OCI-LY3 (cell line): ENCODE data around the gene AMOTL1.

Source experiments
- H2AFZ ChIP-seq: fragments of 200-600, 300-600 bp; shearing (Covaris generic); 2 replicates; pipeline ENCODE4 v1.6.0; 2014; ENCODE audit warnings: antibody characterized with exemption, low read depth, low read length
- H3K27ac ChIP-seq: fragments of 200-600, 300-600 bp; sonication (generic); 2 replicates; pipeline ENCODE4 v1.5.1; 2014; ENCODE audit warnings: mild to moderate bottlenecking, low read length, moderate library complexity, mixed read lengths
- H3K27me3 ChIP-seq: fragments of 200-600, 300-600 bp; sonication (generic); 2 replicates; pipeline ENCODE4 v1.6.1; 2014; ENCODE audit warnings: low read depth, low read length, mixed read lengths
- H3K36me3 ChIP-seq: fragments of 200-600, 300-600 bp; sonication (generic); replicated peaks from 2 replicates; pipeline ENCODE3; 2014; ENCODE audit warnings: low read depth, low read length, mixed read lengths
- H3K4me1 ChIP-seq: fragments of 300-600, 200-600 bp; sonication (generic); 2 replicates; pipeline ENCODE4 v1.6.1; 2014; ENCODE audit warnings: low read length, mixed read lengths
- H3K4me2 ChIP-seq: fragments of 200-600, 300-600 bp; sonication (generic); 2 replicates; pipeline ENCODE4 v1.6.1; 2014; ENCODE audit warnings: low read length, mixed read lengths
- H3K4me3 ChIP-seq: fragments of 300-600, 200-600 bp; sonication (generic); 2 replicates; pipeline ENCODE4 v1.5.1; 2014; ENCODE audit warnings: antibody characterized with exemption, mild to moderate bottlenecking, low read length, moderate library complexity
- H3K79me2 ChIP-seq: fragments of 300-600, 200-600 bp; shearing (Covaris generic); 2 replicates; pipeline ENCODE4 v1.6.1; 2014; ENCODE audit warnings: mild to moderate bottlenecking, low read length, mixed read lengths
- H3K9ac ChIP-seq: fragments of 300-600, 200-600 bp; shearing (Covaris generic); 2 replicates; pipeline ENCODE4 v1.6.0; 2014; ENCODE audit warnings: mild to moderate bottlenecking, low read length, moderate library complexity
- H3K9me3 ChIP-seq: fragments of 200-600, 300-600 bp; shearing (Covaris generic); 2 replicates; pipeline ENCODE4 v1.6.1; 2014; ENCODE audit warnings: low read length, mixed read lengths; ENCODE audit not compliant: insufficient read depth
- H4K20me1 ChIP-seq: fragments of 200-600, 300-600 bp; sonication (generic); 2 replicates; pipeline ENCODE4 v1.6.1; 2016; ENCODE audit warnings: low read length, mixed read lengths; ENCODE audit not compliant: insufficient read depth
- EZH2phosphoT487 ChIP-seq: fragments of 200-600 bp; shearing (Covaris generic); IDR thresholded peaks from 2 replicates; pipeline ENCODE4 v1.6.1; 2018; ENCODE audit warnings: antibody characterized with exemption, mixed run types, low read depth
- TF ChIP-seq, protein P1 (sequence below): fragments of 200-600, 300-600 bp; sonication (generic); IDR thresholded peaks from 2 replicates; pipeline ENCODE4 v1.5.1; 2014; ENCODE audit warnings: antibody characterized with exemption, low read length, low read depth

Gene AMOTL1

GRCh38 chr11:94730153-94730552 lies 38.0 kb upstream of the AMOTL1 start:
- Histone ChIP-seq H3K4me1 (peaks cover 9% of the 10 kb centered on the region), H3K36me3 (no peaks in the 10 kb centered on the region)

DNA sequence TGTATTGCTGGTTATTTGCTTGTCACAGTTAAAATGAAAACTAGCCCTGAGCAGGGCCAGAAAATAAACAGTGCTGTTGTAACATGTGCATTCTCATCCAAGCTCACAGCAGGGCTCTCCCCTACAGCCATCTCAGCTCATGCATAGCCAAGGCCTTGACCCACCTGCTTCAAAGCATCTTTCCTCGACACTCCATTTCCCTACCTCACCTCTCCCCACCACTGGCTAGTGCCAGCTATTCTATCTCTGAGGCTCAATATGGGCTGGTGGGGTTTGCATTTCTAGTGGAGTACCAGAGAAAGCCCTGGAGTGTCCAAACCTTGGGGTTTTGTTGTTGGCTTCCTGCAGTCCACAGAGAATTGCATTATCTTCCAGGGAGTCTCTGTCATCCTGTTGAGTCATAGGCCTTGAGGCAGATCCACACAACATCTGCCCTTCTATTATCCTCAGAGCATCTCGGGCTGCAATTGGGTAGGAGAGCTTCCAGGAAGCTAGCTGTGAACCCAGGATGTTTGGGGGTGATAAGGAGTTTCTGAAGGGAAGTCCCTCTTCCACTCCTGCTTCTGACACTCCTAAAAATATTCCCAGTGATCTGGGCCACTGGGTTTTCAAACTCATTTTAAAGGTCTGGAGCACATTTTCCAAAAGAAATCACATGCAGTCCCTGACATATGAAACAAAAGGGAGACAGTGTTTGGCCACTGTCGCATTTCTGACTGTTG lies 36.1 kb upstream of the AMOTL1 start:
- Histone ChIP-seq H4K20me1 (no peaks in the 10 kb centered on the region), H3K79me2 (no peaks in the 10 kb centered on the region), H3K27me3 (no peaks in the 10 kb centered on the region; the same call in 1 of the 2 replicates), H3K9me3 (no peaks in the 10 kb centered on the region), H3K4me1 (peaks cover 12% of the 10 kb centered on the region), H3K4me2 (no peak overlapping the region), H3K4me3 (no peak overlapping the region), H3K36me3 (no peaks in the 10 kb centered on the region), H3K27ac (no peak overlapping the region), H2AFZ (no peak overlapping the region), H3K9ac (no peak overlapping the region)
- no peak for TF ChIP-seq EZH2phosphoT487
- TF ChIP-seq, protein P1, sequence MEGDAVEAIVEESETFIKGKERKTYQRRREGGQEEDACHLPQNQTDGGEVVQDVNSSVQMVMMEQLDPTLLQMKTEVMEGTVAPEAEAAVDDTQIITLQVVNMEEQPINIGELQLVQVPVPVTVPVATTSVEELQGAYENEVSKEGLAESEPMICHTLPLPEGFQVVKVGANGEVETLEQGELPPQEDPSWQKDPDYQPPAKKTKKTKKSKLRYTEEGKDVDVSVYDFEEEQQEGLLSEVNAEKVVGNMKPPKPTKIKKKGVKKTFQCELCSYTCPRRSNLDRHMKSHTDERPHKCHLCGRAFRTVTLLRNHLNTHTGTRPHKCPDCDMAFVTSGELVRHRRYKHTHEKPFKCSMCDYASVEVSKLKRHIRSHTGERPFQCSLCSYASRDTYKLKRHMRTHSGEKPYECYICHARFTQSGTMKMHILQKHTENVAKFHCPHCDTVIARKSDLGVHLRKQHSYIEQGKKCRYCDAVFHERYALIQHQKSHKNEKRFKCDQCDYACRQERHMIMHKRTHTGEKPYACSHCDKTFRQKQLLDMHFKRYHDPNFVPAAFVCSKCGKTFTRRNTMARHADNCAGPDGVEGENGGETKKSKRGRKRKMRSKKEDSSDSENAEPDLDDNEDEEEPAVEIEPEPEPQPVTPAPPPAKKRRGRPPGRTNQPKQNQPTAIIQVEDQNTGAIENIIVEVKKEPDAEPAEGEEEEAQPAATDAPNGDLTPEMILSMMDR = no peak

More at GRCh38 chr11:94730153-94730552, 38.0 kb upstream of the AMOTL1 start:
- Histone ChIP-seq H3K9me3 (no peaks in the 10 kb centered on the region), H2AFZ (no peak overlapping the region), H3K27me3 (no peaks in the 10 kb centered on the region; the same call in 1 of the 2 replicates), H3K4me3 (no peak overlapping the region), H3K9ac (no peak overlapping the region), H3K4me2 (no peak overlapping the region), H3K79me2 (no peaks in the 10 kb centered on the region), H3K27ac (no peak overlapping the region), H4K20me1 (no peaks in the 10 kb centered on the region)
- no peak for TF ChIP-seq EZH2phosphoT487
- TF ChIP-seq, protein P1 = no peak

- Histone ChIP-seq H3K27me3 (no peaks in the 10 kb centered on the region; the same call in 1 of the 2 replicates), H3K4me1 (peaks cover 12% of the 10 kb centered on the region), H3K9ac (no peak overlapping the region), H4K20me1 (no peaks in the 10 kb centered on the region), H3K9me3 (no peaks in the 10 kb centered on the region), H3K27ac (no peak overlapping the region), H3K36me3 (no peaks in the 10 kb centered on the region), H2AFZ (no peak overlapping the region), H3K79me2 (no peaks in the 10 kb centered on the region), H3K4me3 (no peak overlapping the region), H3K4me2 (no peak overlapping the region)
- TF ChIP-seq EZH2phosphoT487 = no peak
- TF ChIP-seq, protein P1 = no peak
Observed at GRCh38 chr11:94732617-94733281, 35.4 kb upstream of the AMOTL1 start.

DNA sequence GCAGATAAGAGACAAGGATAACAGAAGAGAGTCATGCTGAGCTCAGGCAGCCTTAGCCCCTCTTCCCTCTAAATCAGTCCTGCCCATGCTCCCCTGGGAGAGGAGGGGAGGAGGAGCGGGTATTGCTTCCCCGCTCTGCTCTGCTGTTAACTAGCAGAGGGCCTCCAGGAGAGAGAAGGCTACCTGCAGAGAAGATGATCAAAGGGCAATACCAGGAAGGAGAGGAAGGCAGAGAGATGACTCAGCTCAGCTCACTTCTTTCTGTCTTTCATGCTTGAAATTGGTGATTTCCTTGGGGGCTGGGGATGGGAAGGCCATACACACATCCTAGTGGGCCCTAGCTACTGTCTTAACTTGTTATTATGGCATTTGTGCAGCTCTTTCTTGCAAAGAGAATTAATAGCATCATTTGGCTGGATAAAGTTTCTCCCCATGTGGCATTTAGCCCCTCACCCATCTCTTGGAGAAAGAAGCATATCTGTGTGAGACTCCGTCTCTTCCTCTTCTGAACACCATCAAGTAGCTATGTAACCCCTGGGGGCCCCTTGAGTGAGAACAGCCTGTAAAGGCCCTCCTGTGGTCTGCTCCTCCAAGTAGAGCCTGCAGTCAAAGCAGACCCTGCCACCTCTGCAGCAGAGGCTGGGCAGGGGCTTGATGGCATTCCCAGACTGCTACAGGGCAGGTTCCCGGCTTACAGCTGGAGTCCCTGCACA lies 33.4 kb upstream of the AMOTL1 start:
- peak overlapping the region; percentile 17; the same call in 1 of the 2 replicates for H2AFZ ChIP-seq
- H3K36me3 ChIP-seq = no peaks in the 10 kb centered on the region
- H3K27me3 ChIP-seq = peaks cover 4% of the 10 kb centered on the region
- TF ChIP-seq, protein P1 = no peak
- no peak for TF ChIP-seq EZH2phosphoT487
- no peaks in the 10 kb centered on the region for H3K79me2 ChIP-seq
- no peaks in the 10 kb centered on the region for H4K20me1 ChIP-seq
- no peak overlapping the region for H3K9ac ChIP-seq
- no peak overlapping the region for H3K4me3 ChIP-seq
- no peak overlapping the region for H3K27ac ChIP-seq
- H3K9me3 ChIP-seq = no peaks in the 10 kb centered on the region
- peaks cover 12% of the 10 kb centered on the region for H3K4me1 ChIP-seq
- H3K4me2 ChIP-seq = peak overlapping the region; percentile 21
